WTC11 (cell line): ENCODE measurements around the gene PHKG2.

Source experiments
- CREB1 ChIP-seq: sonication (generic); formaldehyde crosslinking; IDR thresholded peaks from 2 replicates; pipeline ENCODE4 v1.8.0; 2023; ENCODE audit warnings: mild to moderate bottlenecking, missing genetic modification reagents
- ESRRA ChIP-seq: sonication (generic); formaldehyde crosslinking; IDR thresholded peaks from 2 replicates; pipeline ENCODE4 v1.8.1; 2022; ENCODE audit warnings: mild to moderate bottlenecking, missing genetic modification reagents, borderline replicate concordance
- MYBL2 ChIP-seq: sonication (generic); formaldehyde crosslinking; IDR thresholded peaks from 2 replicates; pipeline ENCODE4 v1.8.1; 2023; ENCODE audit warnings: mild to moderate bottlenecking, moderate library complexity, missing genetic modification reagents
- TF ChIP-seq, protein P1 (sequence below): sonication (generic); formaldehyde crosslinking; IDR thresholded peaks from 2 replicates; pipeline ENCODE4 v1.8.0; 2022; ENCODE audit warnings: missing genetic modification reagents
- TF ChIP-seq, protein P2 (sequence below): fragments of 200-600 bp; IDR thresholded peaks from 2 replicates; pipeline ENCODE4 v1.8.0; 2022; ENCODE audit warnings: antibody characterized with exemption
- TF ChIP-seq, protein P3 (sequence below): sonication (generic); formaldehyde crosslinking; IDR thresholded peaks from 2 replicates; pipeline ENCODE4 v1.8.1; 2023; ENCODE audit warnings: mild to moderate bottlenecking, moderate library complexity, missing genetic modification reagents
- TF ChIP-seq, protein P4 (sequence below): sonication (generic); formaldehyde crosslinking; IDR thresholded peaks from 2 replicates; pipeline ENCODE4 v1.8.1; 2022; ENCODE audit warnings: low read depth, missing genetic modification reagents, borderline replicate concordance
- TF ChIP-seq, protein P5 (sequence below): sonication (generic); formaldehyde crosslinking; IDR thresholded peaks from 2 replicates; pipeline ENCODE4 v1.8.1; 2023; ENCODE audit warnings: mild to moderate bottlenecking, missing genetic modification reagents, moderate library complexity

DNA sequence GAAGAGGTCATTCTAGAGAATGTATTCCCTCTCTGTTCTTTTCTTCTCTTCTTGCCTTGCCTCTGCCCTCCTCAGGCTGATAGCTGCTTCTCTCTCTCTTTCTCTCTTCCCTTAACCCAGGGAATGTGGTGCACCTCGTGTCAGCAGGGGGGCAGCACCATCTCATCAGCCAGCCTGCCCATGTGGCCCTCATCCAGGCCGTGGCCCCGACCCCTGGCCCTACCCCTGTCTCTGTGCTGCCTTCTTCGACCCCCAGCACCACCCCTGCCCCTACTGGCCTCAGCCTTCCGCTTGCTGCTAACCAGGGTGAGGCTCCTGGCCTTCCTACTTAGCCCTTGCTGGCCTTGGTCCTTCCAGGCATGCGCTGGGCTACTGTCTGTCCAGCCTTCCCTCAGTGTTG is 25.8 kb upstream of the PHKG2 start:
- TF ChIP-seq ESRRA (CRISPR knock-in tag) (no peak), CREB1 (CRISPR knock-in tag) (no peak), MYBL2 (CRISPR knock-in tag) (no peak)
- TF ChIP-seq, protein P1, sequence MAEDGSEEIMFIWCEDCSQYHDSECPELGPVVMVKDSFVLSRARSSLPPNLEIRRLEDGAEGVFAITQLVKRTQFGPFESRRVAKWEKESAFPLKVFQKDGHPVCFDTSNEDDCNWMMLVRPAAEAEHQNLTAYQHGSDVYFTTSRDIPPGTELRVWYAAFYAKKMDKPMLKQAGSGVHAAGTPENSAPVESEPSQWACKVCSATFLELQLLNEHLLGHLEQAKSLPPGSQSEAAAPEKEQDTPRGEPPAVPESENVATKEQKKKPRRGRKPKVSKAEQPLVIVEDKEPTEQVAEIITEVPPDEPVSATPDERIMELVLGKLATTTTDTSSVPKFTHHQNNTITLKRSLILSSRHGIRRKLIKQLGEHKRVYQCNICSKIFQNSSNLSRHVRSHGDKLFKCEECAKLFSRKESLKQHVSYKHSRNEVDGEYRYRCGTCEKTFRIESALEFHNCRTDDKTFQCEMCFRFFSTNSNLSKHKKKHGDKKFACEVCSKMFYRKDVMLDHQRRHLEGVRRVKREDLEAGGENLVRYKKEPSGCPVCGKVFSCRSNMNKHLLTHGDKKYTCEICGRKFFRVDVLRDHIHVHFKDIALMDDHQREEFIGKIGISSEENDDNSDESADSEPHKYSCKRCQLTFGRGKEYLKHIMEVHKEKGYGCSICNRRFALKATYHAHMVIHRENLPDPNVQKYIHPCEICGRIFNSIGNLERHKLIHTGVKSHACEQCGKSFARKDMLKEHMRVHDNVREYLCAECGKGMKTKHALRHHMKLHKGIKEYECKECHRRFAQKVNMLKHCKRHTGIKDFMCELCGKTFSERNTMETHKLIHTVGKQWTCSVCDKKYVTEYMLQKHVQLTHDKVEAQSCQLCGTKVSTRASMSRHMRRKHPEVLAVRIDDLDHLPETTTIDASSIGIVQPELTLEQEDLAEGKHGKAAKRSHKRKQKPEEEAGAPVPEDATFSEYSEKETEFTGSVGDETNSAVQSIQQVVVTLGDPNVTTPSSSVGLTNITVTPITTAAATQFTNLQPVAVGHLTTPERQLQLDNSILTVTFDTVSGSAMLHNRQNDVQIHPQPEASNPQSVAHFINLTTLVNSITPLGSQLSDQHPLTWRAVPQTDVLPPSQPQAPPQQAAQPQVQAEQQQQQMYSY (CRISPR knock-in tag): no peak
- TF ChIP-seq, protein P2, sequence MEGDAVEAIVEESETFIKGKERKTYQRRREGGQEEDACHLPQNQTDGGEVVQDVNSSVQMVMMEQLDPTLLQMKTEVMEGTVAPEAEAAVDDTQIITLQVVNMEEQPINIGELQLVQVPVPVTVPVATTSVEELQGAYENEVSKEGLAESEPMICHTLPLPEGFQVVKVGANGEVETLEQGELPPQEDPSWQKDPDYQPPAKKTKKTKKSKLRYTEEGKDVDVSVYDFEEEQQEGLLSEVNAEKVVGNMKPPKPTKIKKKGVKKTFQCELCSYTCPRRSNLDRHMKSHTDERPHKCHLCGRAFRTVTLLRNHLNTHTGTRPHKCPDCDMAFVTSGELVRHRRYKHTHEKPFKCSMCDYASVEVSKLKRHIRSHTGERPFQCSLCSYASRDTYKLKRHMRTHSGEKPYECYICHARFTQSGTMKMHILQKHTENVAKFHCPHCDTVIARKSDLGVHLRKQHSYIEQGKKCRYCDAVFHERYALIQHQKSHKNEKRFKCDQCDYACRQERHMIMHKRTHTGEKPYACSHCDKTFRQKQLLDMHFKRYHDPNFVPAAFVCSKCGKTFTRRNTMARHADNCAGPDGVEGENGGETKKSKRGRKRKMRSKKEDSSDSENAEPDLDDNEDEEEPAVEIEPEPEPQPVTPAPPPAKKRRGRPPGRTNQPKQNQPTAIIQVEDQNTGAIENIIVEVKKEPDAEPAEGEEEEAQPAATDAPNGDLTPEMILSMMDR: no peak
- TF ChIP-seq, protein P3, sequence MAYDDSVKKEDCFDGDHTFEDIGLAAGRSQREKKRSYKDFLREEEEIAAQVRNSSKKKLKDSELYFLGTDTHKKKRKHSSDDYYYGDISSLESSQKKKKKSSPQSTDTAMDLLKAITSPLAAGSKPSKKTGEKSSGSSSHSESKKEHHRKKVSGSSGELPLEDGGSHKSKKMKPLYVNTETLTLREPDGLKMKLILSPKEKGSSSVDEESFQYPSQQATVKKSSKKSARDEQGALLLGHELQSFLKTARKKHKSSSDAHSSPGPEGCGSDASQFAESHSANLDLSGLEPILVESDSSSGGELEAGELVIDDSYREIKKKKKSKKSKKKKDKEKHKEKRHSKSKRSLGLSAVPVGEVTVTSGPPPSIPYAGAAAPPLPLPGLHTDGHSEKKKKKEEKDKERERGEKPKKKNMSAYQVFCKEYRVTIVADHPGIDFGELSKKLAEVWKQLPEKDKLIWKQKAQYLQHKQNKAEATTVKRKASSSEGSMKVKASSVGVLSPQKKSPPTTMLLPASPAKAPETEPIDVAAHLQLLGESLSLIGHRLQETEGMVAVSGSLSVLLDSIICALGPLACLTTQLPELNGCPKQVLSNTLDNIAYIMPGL (CRISPR knock-in tag): no peak
- TF ChIP-seq, protein P4, sequence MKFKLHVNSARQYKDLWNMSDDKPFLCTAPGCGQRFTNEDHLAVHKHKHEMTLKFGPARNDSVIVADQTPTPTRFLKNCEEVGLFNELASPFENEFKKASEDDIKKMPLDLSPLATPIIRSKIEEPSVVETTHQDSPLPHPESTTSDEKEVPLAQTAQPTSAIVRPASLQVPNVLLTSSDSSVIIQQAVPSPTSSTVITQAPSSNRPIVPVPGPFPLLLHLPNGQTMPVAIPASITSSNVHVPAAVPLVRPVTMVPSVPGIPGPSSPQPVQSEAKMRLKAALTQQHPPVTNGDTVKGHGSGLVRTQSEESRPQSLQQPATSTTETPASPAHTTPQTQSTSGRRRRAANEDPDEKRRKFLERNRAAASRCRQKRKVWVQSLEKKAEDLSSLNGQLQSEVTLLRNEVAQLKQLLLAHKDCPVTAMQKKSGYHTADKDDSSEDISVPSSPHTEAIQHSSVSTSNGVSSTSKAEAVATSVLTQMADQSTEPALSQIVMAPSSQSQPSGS: no peak
- TF ChIP-seq, protein P5, sequence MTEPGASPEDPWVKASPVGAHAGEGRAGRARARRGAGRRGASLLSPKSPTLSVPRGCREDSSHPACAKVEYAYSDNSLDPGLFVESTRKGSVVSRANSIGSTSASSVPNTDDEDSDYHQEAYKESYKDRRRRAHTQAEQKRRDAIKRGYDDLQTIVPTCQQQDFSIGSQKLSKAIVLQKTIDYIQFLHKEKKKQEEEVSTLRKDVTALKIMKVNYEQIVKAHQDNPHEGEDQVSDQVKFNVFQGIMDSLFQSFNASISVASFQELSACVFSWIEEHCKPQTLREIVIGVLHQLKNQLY (CRISPR knock-in tag): no peak
